Measurements from ENCODE around the gene FNDC3B. TPM values are rescaled to one million over a fixed set of nuclear protein-coding genes. Genes with fewer than 3 reads are reported as not detected.

FNDC3B gene
- total RNA-seq, 2 experiments from 2014 or later = 14.4 to 17.8 TPM

- CTCF ChIA-PET = interaction anchor here (0.6 kb wide), 1 partner anchor 36 kb away, joined by 3 read pairs; no protein-coding TSS in a partner anchor
Observed at GRCh38 chr3:172203522-172204258, 164.3 kb downstream of the FNDC3B start.

DNA sequence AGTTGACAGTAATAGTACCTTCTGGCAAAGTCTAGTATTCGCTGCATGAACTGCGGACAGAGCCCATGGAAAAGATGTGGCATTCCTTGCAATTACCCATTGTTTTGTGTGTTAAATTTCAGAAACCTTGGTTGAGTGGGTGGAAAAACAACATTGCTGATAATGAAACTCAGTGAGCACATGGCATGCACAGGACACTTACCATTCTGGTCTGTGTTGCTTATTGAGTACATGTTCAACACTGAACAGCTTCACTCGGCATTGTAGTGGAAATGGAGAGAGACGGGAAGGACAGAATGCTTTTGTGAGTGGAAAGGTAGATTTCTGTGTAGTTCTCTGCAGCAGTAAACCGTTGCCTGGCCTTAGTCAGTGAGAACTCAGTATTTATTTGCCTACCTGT lies 165.3 kb downstream of the FNDC3B start:
- ChIA-PET CTCF (no interaction called here), POLR2A (no interaction called here)
- peaks cover 20% of the 10 kb centered on the region for H3K36me3 Mint-ChIP-seq
- peaks cover 28% of the 10 kb centered on the region for H3K9me3 Mint-ChIP-seq
- no peaks in the 10 kb centered on the region for H3K4me1 Mint-ChIP-seq (ENCODE audit: low read depth)
- DNase-seq = no peak
- no peak overlapping the region for H3K27ac Mint-ChIP-seq
- no peaks in the 10 kb centered on the region for H3K27me3 Mint-ChIP-seq
- intact Hi-C loops (cut with micrococcal nuclease) = no loop called here
- H3K4me3 Mint-ChIP-seq = no peak overlapping the region

More at GRCh38 chr3:172203522-172204258, 164.3 kb downstream of the FNDC3B start:
- intact Hi-C loops (cut with micrococcal nuclease) = no loop called here
- no peaks in the 10 kb centered on the region for H3K4me1 Mint-ChIP-seq (ENCODE audit: low read depth)
- no peak overlapping the region for H3K4me3 Mint-ChIP-seq
- peaks cover 28% of the 10 kb centered on the region for H3K9me3 Mint-ChIP-seq
- H3K27me3 Mint-ChIP-seq = no peaks in the 10 kb centered on the region
- H3K27ac Mint-ChIP-seq = no peak overlapping the region
- POLR2A ChIA-PET = no interaction called here
- DNase-seq = no peak
- H3K36me3 Mint-ChIP-seq = peaks cover 20% of the 10 kb centered on the region

DNA sequence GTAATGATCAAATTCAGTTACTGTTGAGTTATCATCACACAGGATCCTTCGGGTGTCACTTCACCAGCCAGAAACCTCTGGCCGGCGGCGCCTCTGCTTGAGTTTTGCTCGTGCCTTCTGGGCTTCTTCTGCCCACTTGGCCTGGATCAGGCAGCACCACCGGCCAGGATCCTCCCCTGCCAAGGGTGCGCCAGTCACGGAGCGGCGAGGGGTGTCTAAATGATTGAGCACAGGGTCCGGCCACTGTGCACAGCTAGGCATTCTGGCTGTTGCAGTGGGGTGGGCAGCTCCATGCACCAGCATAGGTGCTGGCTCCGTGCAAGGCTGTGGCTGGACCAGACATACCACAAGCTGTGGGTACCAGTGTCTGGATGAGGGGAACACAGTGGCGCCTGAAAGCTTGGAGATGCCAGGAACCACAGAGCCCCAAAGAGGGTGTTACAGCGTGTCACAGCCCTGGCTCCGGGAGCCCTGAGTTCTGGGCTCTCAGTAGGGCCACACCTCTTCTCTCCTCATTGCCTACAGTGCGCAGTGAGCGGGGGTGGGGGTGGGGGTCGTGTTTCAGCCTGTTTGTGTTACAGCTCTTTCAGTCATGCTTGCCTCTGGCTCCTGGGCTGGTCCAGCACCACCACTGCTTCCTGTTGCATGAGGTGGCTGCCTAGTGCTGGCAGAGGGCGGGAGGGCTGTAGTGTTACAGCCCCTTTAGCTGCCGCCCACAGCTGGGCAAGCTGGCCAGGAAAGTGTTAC lies 169.4 kb downstream of the FNDC3B start:
- intact Hi-C loops (cut with micrococcal nuclease) = no loop called here
- Mint-ChIP-seq H3K9me3 (peaks cover 23% of the 10 kb centered on the region), H3K27me3 (no peaks in the 10 kb centered on the region), H3K4me3 (no peak overlapping the region), H3K27ac (no peak overlapping the region), H3K4me1 (ENCODE audit: low read depth) (peaks cover 11% of the 10 kb centered on the region), H3K36me3 (peaks cover 13% of the 10 kb centered on the region)
- no peak for DNase-seq
- ChIA-PET POLR2A (no interaction called here), CTCF (no interaction called here)

DNA sequence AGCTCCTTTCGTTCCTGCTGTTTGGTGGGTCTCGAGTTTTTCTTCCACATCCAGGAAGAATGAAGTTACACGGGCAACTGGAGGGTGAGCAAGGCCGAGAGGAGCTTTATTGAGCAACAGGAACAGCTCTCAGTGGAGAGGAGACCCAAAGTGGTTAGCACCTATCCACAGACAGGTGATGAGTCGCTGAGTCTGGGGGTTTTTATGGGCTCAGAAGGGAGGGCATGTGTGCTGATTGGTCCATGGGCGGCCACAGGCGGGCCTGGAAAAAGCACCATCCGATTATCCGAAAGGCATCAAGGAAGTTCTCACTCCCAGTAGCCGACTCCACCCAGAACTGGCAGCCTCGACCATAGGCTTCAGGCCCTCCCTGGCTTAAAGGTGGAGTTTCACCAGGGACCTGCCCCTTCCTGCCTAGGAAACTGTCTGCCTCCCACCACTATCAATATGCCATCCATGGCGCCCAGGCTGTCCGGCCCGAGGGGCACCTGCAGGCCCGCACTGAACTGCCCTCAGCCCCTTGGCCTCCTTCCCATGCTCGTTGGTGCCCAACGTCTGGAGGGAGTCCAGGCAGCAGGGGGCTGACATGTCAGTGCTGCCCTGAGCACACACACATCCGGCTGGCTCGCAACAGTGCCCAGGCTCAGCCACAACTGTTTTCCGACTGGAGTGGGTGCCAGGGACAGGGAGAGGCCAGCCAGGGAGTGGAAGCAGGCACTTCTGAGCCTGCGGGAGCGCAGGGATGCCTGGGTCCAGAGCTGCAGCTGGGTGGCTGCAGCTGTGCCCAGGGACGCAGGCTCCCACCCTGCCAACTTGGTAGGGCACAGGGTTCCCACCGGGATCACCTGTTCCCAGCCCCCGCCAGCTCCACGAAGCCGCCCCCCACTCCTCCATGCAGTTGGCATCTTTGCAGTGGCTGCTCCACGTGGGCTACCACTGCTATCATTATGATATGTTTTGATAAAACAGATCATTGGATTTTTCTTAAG lies 170.2 kb downstream of the FNDC3B start:
- H3K4me3 Mint-ChIP-seq = no peak overlapping the region
- DNase-seq = no peak
- H3K27ac Mint-ChIP-seq = no peak overlapping the region
- ChIA-PET POLR2A (no interaction called here), CTCF (no interaction called here)
- peaks cover 7% of the 10 kb centered on the region for H3K36me3 Mint-ChIP-seq
- intact Hi-C loops (cut with micrococcal nuclease) = loop anchor here (5.0 kb wide), 1 partner anchor 77 kb away; no protein-coding TSS in a partner anchor
- H3K9me3 Mint-ChIP-seq = peaks cover 17% of the 10 kb centered on the region
- H3K27me3 Mint-ChIP-seq = no peaks in the 10 kb centered on the region
- H3K4me1 Mint-ChIP-seq (ENCODE audit: low read depth) = peaks cover 16% of the 10 kb centered on the region

GRCh38 chr3:172210355-172210754 lies 171.0 kb downstream of the FNDC3B start:
- no peak overlapping the region for H3K4me3 Mint-ChIP-seq
- H3K36me3 Mint-ChIP-seq = peaks cover 2% of the 10 kb centered on the region
- ChIA-PET POLR2A (no interaction called here), CTCF (no interaction called here)
- H3K4me1 Mint-ChIP-seq (ENCODE audit: low read depth) = peaks cover 16% of the 10 kb centered on the region
- DNase-seq = no peak
- no peaks in the 10 kb centered on the region for H3K27me3 Mint-ChIP-seq
- intact Hi-C loops (cut with micrococcal nuclease) = loop anchor here (5.0 kb wide), 1 partner anchor 78 kb away; no protein-coding TSS in a partner anchor
- H3K9me3 Mint-ChIP-seq = peaks cover 10% of the 10 kb centered on the region
- H3K27ac Mint-ChIP-seq = no peak overlapping the region

- Mint-ChIP-seq H3K27ac (no peak overlapping the region), H3K27me3 (no peaks in the 10 kb centered on the region), H3K9me3 (peaks cover 5% of the 10 kb centered on the region), H3K4me1 (ENCODE audit: low read depth) (peaks cover 16% of the 10 kb centered on the region), H3K36me3 (no peaks in the 10 kb centered on the region), H3K4me3 (no peak overlapping the region)
- ChIA-PET POLR2A (no interaction called here), CTCF (no interaction called here)
- intact Hi-C loops (cut with micrococcal nuclease) = loop anchor here (5.0 kb wide), 1 partner anchor 79 kb away; no protein-coding TSS in a partner anchor
- DNase-seq = no peak
Observed at GRCh38 chr3:172211123-172211522, 171.7 kb downstream of the FNDC3B start.

DNA sequence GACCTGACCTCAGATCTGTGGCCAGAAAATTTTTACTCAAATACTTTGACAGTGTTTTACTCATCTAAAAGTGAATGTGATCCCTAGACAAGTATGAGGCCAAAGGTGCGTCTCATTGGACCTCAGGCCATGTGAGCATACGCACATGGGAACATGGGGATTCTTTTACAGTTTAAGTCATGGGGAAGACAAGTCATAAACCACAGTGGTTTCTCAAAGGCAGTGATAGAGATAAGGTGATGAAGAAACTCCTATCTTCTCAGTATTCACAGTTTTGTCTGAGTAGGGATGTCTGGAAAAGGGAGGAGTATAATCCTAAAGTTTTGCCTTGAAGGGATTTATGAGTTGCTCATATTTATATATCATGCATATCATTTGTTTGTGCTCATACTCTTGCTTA lies 173.8 kb downstream of the FNDC3B start:
- ChIA-PET POLR2A (no interaction called here), CTCF (interaction anchor here (0.5 kb wide), 1 partner anchor 378 kb away, joined by 3 read pairs; no protein-coding TSS in a partner anchor)
- intact Hi-C loops (cut with micrococcal nuclease) = loop anchor here (1.0 to 5.0 kb wide), 2 partner anchors 81 to 106 kb away; no protein-coding TSS in a partner anchor
- Mint-ChIP-seq H3K4me1 (ENCODE audit: low read depth) (peaks cover 20% of the 10 kb centered on the region), H3K27me3 (no peaks in the 10 kb centered on the region), H3K9me3 (no peaks in the 10 kb centered on the region), H3K36me3 (peaks cover 4% of the 10 kb centered on the region), H3K27ac (no peak overlapping the region), H3K4me3 (no peak overlapping the region)
- peak; percentile 34 for DNase-seq

DNA sequence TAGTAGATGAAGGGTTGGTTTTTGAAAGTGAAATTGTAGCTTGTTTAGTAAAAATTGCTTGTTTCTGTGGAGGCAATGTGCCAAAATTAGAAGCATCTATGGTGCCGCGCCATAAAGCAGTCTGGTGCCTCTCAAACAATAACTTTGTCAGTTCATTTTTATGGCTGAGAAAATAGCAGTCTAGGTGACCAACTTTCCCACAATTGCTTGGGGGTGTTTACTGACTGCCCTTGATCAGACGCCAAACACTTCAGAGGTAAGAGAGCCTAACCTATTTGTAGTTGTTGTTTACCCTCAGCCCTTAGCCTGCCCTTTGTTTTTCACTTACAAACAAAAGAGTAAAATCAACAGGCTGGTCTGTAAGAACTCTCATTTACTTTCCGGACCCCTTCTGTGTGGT lies 174.5 kb downstream of the FNDC3B start:
- ChIA-PET POLR2A (interaction anchor here (0.6 kb wide), 1 partner anchor 263 kb away, joined by 3 read pairs; no protein-coding TSS in a partner anchor), CTCF (no interaction called here)
- DNase-seq = no peak
- no peaks in the 10 kb centered on the region for H3K9me3 Mint-ChIP-seq
- peaks cover 26% of the 10 kb centered on the region for H3K4me1 Mint-ChIP-seq (ENCODE audit: low read depth)
- H3K27ac Mint-ChIP-seq = no peak overlapping the region
- no peak overlapping the region for H3K4me3 Mint-ChIP-seq
- H3K27me3 Mint-ChIP-seq = no peaks in the 10 kb centered on the region
- intact Hi-C loops (cut with micrococcal nuclease) = loop anchor here (1.0 to 5.0 kb wide), 2 partner anchors 82 to 107 kb away; no protein-coding TSS in a partner anchor
- H3K36me3 Mint-ChIP-seq = peaks cover 4% of the 10 kb centered on the region

- no peaks in the 10 kb centered on the region for H3K27me3 Mint-ChIP-seq
- intact Hi-C loops (cut with micrococcal nuclease) = no loop called here
- CTCF ChIA-PET = no interaction called here
- POLR2A ChIA-PET = no interaction called here
- peaks cover 4% of the 10 kb centered on the region for H3K36me3 Mint-ChIP-seq
- H3K27ac Mint-ChIP-seq = no peak overlapping the region
- H3K9me3 Mint-ChIP-seq = no peaks in the 10 kb centered on the region
- H3K4me1 Mint-ChIP-seq (ENCODE audit: low read depth) = peaks cover 30% of the 10 kb centered on the region
- no peak for DNase-seq
- no peak overlapping the region for H3K4me3 Mint-ChIP-seq
Observed at GRCh38 chr3:172216267-172216666, 176.9 kb downstream of the FNDC3B start.

GRCh38 chr3:172216911-172217310 lies 177.5 kb downstream of the FNDC3B start:
- Mint-ChIP-seq H3K9me3 (no peaks in the 10 kb centered on the region), H3K27me3 (no peaks in the 10 kb centered on the region), H3K4me3 (no peak overlapping the region), H3K4me1 (ENCODE audit: low read depth) (peaks cover 33% of the 10 kb centered on the region), H3K27ac (no peak overlapping the region), H3K36me3 (peaks cover 4% of the 10 kb centered on the region)
- intact Hi-C loops (cut with micrococcal nuclease) = no loop called here
- POLR2A ChIA-PET = no interaction called here
- no peak for DNase-seq
- CTCF ChIA-PET = interaction anchor here (0.6 kb wide), 2 partner anchors 21 to 40 kb away, joined by 3 to 4 read pairs; no protein-coding TSS in a partner anchor

GRCh38 chr3:172217877-172218276 lies 178.5 kb downstream of the FNDC3B start:
- Mint-ChIP-seq H3K27me3 (no peaks in the 10 kb centered on the region), H3K9me3 (no peaks in the 10 kb centered on the region), H3K27ac (no peak overlapping the region), H3K36me3 (peaks cover 4% of the 10 kb centered on the region), H3K4me1 (ENCODE audit: low read depth) (peaks cover 30% of the 10 kb centered on the region), H3K4me3 (no peak overlapping the region)
- intact Hi-C loops (cut with micrococcal nuclease) = no loop called here
- POLR2A ChIA-PET = no interaction called here
- no peak for DNase-seq
- CTCF ChIA-PET = interaction anchor here (0.6 kb wide), 1 partner anchor 73 kb away, joined by 3 read pairs; no protein-coding TSS in a partner anchor

All from activated CD4-positive, alpha-beta memory T cell treated with anti-CD3 and anti-CD28 coated beads for 36 hours (primary cell).